Body of pancreas (tissue), 4 donors: Measurements from ENCODE around the gene HRK. TPM values are rescaled to one million over a fixed set of nuclear protein-coding genes. Genes with fewer than 3 reads are reported as not detected.
"Not testable (repeated sequence)": the region's sequence is repeated elsewhere in the genome, so short reads cannot be mapped to it uniquely, and the experiment has no call there.

Source experiments
- ATAC-seq: fragments of 150-250 bp; one replicate; pipeline ENCODE4 v1.9.1; 2016
- DNase-seq, 4 donors: peaks; one replicate each; pipeline ENCODE4 v3.0.0-alpha.2; 2019
- H3K27ac ChIP-seq, 4 donors: fragments of 200-600 bp; sonication (generic); 1 replicate in 3 of 4; 2 replicates in 1 of 4; pipeline versions ENCODE4 v1.5.1 to v1.6.1; 2016 to 2019; ENCODE audit warnings: mild to moderate bottlenecking in 1 of 4, mixed read lengths in 1 of 4, moderate library complexity in 1 of 4
- H3K27me3 ChIP-seq, 2 donors: fragments of 200-600 bp; sonication (generic); one replicate each; pipeline ENCODE4 v1.6.0; 2016; ENCODE audit warnings: mild to moderate bottlenecking in 1 of 2
- H3K36me3 ChIP-seq, 2 donors: fragments of 200-600 bp; sonication (generic); replicated peaks in 1 of 2; 2 replicates each; pipeline ENCODE4 v1.5.1; 2016; ENCODE audit warnings: low read depth in 2 of 2; ENCODE audit not compliant: insufficient read depth in 1 of 2
- H3K4me1 ChIP-seq: fragments of 200-600 bp; sonication (generic); one replicate; pipeline ENCODE4 v1.6.0; 2016
- H3K4me3 ChIP-seq, 2 donors: fragments of 200-600 bp; sonication (generic); 1 replicate in 1 of 2; 2 replicates in 1 of 2; pipeline ENCODE4 v1.5.1; 2016 to 2019
- H3K9me3 ChIP-seq, 3 donors: fragments of 200-600 bp; sonication (generic); 1 replicate in 2 of 3; 2 replicates in 1 of 3; pipeline ENCODE4 v1.5.1; 2016
- CTCF ChIP-seq, 7 experiments: fragments of 450-650 bp in 4 of 7; fragments of 200-600 bp in 3 of 7; sonication (generic) in 3 of 7; IDR thresholded peaks; one replicate each; pipeline ENCODE4 v1.5.1; 2016 to 2019; ENCODE audit warnings: antibody characterized with exemption in 7 of 7
- POLR2A ChIP-seq, 3 donors: fragments of 450-650 bp; IDR thresholded peaks; one replicate each; pipeline ENCODE4 v1.6.1; 2016; ENCODE audit warnings: antibody characterized with exemption in 3 of 3, mild to moderate bottlenecking in 2 of 3
- WGBS, 2 donors: methylation state at CpG; one replicate each; pipeline ENCODE4 v1.1.5; 2017; 5-methylcytosine and 5-hydroxymethylcytosine counted together
- intact Hi-C: fragments of 100-400 bp; cut with DNase I; formaldehyde crosslinking; loops from one replicate; pipeline ENCODE4 v1.15.1; 2023
- total RNA-seq, 2 donors: library from RNA; depleted of rRNA; stranded (reverse); fragments of >200 nt; gene quantifications; one replicate each; pipeline ENCODE4 v1.1.0, GENCODE V29; 2016

HRK gene
- total RNA-seq, 2 donors from 2014 or later = not detected

- Histone ChIP-seq H3K9me3 (no peaks in the 10 kb centered on the region), H3K27ac (peak overlapping the region in 3 of 4 donors; percentile 89 to 96 (median 92)), H3K36me3 (no peaks in the 10 kb centered on the region), H3K4me3 (peak overlapping the region in 1 of 2 donors; percentile 53), H3K27me3 (no peaks in the 10 kb centered on the region), H3K4me1 (peaks cover 9% of the 10 kb centered on the region)
- 34 to 38% methylated on average over 8 to 11 of the region's 11 CpGs for WGBS, 2 donors
- no peak for TF ChIP-seq POLR2A (IDR thresholded peaks at IDR 0.05)
- no peak for TF ChIP-seq CTCF (IDR thresholded peaks at IDR 0.05)
- DNase-seq = peak; percentile 32 to 53 (median 40)
- ATAC-seq = no peak
- intact Hi-C loops = no loop called here
Measured at GRCh38 chr12:116818341-116818856, 62.8 kb downstream of the HRK start.

GRCh38 chr12:116814766-116815165 is 66.5 kb downstream of the HRK start:
- H3K4me1 ChIP-seq, H3K27ac ChIP-seq, H3K9me3 ChIP-seq, H3K27me3 ChIP-seq, DNase-seq, ATAC-seq, H3K4me3 ChIP-seq, intact Hi-C loops, H3K36me3 ChIP-seq: not testable (repeated sequence)
- 82% methylated on average over 2 to 10 of the region's 10 CpGs for WGBS, 2 donors

GRCh38 chr12:116813271-116814041 is 67.8 kb downstream of the HRK start:
- TF ChIP-seq POLR2A (IDR thresholded peaks at IDR 0.05) (no peak), CTCF (IDR thresholded peaks at IDR 0.05) (no peak)
- Histone ChIP-seq H3K4me1 (peaks cover 4% of the 10 kb centered on the region), H3K36me3 (no peaks in the 10 kb centered on the region), H3K4me3 (no peak overlapping the region), H3K27me3 (no peaks in the 10 kb centered on the region), H3K9me3 (no peaks in the 10 kb centered on the region), H3K27ac (no peak overlapping the region)
- no peak for DNase-seq
- ATAC-seq = no peak
- WGBS, 2 donors = 66 to 80% methylated on average over 7 of the region's 7 CpGs
- intact Hi-C loops = no loop called here

- H3K27me3 ChIP-seq = no peaks in the 10 kb centered on the region
- DNase-seq (no peak), ATAC-seq (no peak)
- TF ChIP-seq POLR2A (IDR thresholded peaks at IDR 0.05) (no peak), CTCF (IDR thresholded peaks at IDR 0.05) (no peak)
- no peaks in the 10 kb centered on the region for H3K4me1 ChIP-seq
- 80 to 84% methylated on average over 8 to 10 of the region's 10 CpGs for WGBS, 2 donors
- no peak overlapping the region for H3K27ac ChIP-seq
- intact Hi-C loops = no loop called here
- no peaks in the 10 kb centered on the region for H3K9me3 ChIP-seq
- no peaks in the 10 kb centered on the region for H3K36me3 ChIP-seq
- no peak overlapping the region for H3K4me3 ChIP-seq
Measured at GRCh38 chr12:116812238-116812637, 69.0 kb downstream of the HRK start.

GRCh38 chr12:116808113-116809105 is 72.8 kb downstream of the HRK start:
- ATAC-seq (no peak), DNase-seq (no peak)
- 70 to 73% methylated on average over 15 to 17 of the region's 18 CpGs for WGBS, 2 donors
- Histone ChIP-seq H3K4me3 (no peak overlapping the region), H3K36me3 (no peaks in the 10 kb centered on the region), H3K9me3 (no peaks in the 10 kb centered on the region), H3K27ac (no peak overlapping the region), H3K27me3 (no peaks in the 10 kb centered on the region), H3K4me1 (no peaks in the 10 kb centered on the region)
- intact Hi-C loops = no loop called here
- TF ChIP-seq CTCF (IDR thresholded peaks at IDR 0.05) (no peak), POLR2A (IDR thresholded peaks at IDR 0.05) (no peak)
